ENCODE results near the gene ECI2.

ECI2 gene

GRCh38 chr6:4139272-4139671, 3.9 kb upstream of the ECI2 start:
- Histone ChIP-seq H3K36me3 (ENCODE audit: insufficient read depth) (no peaks in the 10 kb centered on the region), H3K4me3 (IDR thresholded peaks at IDR 0.05; ENCODE audit: insufficient read depth, low read depth, low read length) (no peak overlapping the region), H3K79me2 (ENCODE audit: insufficient read depth, low read depth) (no peaks in the 10 kb centered on the region), H3K27me3 (ENCODE audit: insufficient read depth, low read depth) (no peaks in the 10 kb centered on the region), H3K4me2 (no peak overlapping the region), H3K27ac (no peak overlapping the region), H3K4me1 (ENCODE audit: low read depth, poor library complexity, severe bottlenecking) (peaks cover 17% of the 10 kb centered on the region), H3K9ac (no peak overlapping the region), H4K20me1 (ENCODE audit: insufficient read depth) (no peaks in the 10 kb centered on the region), H2AFZ (ENCODE audit: low read depth) (no peak overlapping the region)
- TF ChIP-seq CTCF (conservative IDR thresholded peaks at IDR 0.05; ENCODE audit: low read depth, low read length) = no peak

GRCh38 chr6:4138186-4138585, 2.8 kb upstream of the ECI2 start:
- H4K20me1 ChIP-seq (ENCODE audit: insufficient read depth) = no peaks in the 10 kb centered on the region
- no peaks in the 10 kb centered on the region for H3K36me3 ChIP-seq (ENCODE audit: insufficient read depth)
- no peak overlapping the region for H3K27ac ChIP-seq
- H3K27me3 ChIP-seq (ENCODE audit: insufficient read depth, low read depth) = no peaks in the 10 kb centered on the region
- H3K4me1 ChIP-seq (ENCODE audit: low read depth, poor library complexity, severe bottlenecking) = peaks cover 17% of the 10 kb centered on the region
- H3K4me2 ChIP-seq = no peak overlapping the region
- H3K9ac ChIP-seq = no peak overlapping the region
- TF ChIP-seq CTCF (conservative IDR thresholded peaks at IDR 0.05; ENCODE audit: low read depth, low read length) = no peak
- H3K4me3 ChIP-seq (IDR thresholded peaks at IDR 0.05; ENCODE audit: insufficient read depth, low read depth, low read length) = no peak overlapping the region
- H3K79me2 ChIP-seq (ENCODE audit: insufficient read depth, low read depth) = no peaks in the 10 kb centered on the region
- no peak overlapping the region for H2AFZ ChIP-seq (ENCODE audit: low read depth)

GRCh38 chr6:4136354-4136831, 1.0 kb upstream of the ECI2 start:
- H3K4me1 ChIP-seq (ENCODE audit: low read depth, poor library complexity, severe bottlenecking) = peaks cover 17% of the 10 kb centered on the region
- no peak for TF ChIP-seq CTCF (conservative IDR thresholded peaks at IDR 0.05; ENCODE audit: low read depth, low read length)
- peak overlapping the region; percentile 39; the same call in 1 of the 2 replicates for H3K9ac ChIP-seq
- no peak overlapping the region for H3K4me3 ChIP-seq (IDR thresholded peaks at IDR 0.05; ENCODE audit: insufficient read depth, low read depth, low read length)
- H3K36me3 ChIP-seq (ENCODE audit: insufficient read depth) = no peaks in the 10 kb centered on the region
- peak overlapping the region; percentile 92 for H2AFZ ChIP-seq (ENCODE audit: low read depth)
- H3K79me2 ChIP-seq (ENCODE audit: insufficient read depth, low read depth) = no peaks in the 10 kb centered on the region
- peak overlapping the region; percentile 61 for H3K27ac ChIP-seq
- no peaks in the 10 kb centered on the region for H4K20me1 ChIP-seq (ENCODE audit: insufficient read depth)
- H3K4me2 ChIP-seq = peak overlapping the region; percentile 66
- no peaks in the 10 kb centered on the region for H3K27me3 ChIP-seq (ENCODE audit: insufficient read depth, low read depth)

GRCh38 chr6:4135665-4136353, 434 bp upstream of the ECI2 start:
- Histone ChIP-seq H2AFZ (ENCODE audit: low read depth) (peak overlapping the region; percentile 92), H3K36me3 (ENCODE audit: insufficient read depth) (no peaks in the 10 kb centered on the region), H4K20me1 (ENCODE audit: insufficient read depth) (no peaks in the 10 kb centered on the region), H3K4me1 (ENCODE audit: low read depth, poor library complexity, severe bottlenecking) (peaks cover 17% of the 10 kb centered on the region), H3K4me3 (IDR thresholded peaks at IDR 0.05; ENCODE audit: insufficient read depth, low read depth, low read length) (no peak overlapping the region), H3K4me2 (peak overlapping the region; percentile 66), H3K27ac (peak overlapping the region; percentile 61), H3K79me2 (ENCODE audit: insufficient read depth, low read depth) (no peaks in the 10 kb centered on the region), H3K27me3 (ENCODE audit: insufficient read depth, low read depth) (no peaks in the 10 kb centered on the region), H3K9ac (peak overlapping the region; percentile 39; the same call in 1 of the 2 replicates)
- no peak for TF ChIP-seq CTCF (conservative IDR thresholded peaks at IDR 0.05; ENCODE audit: low read depth, low read length)

All from KMS-11 (cell line).